Measurements from ENCODE around the gene RAB20. TPM values are rescaled to one million over a fixed set of nuclear protein-coding genes. Genes with fewer than 3 reads are reported as not detected.

The RAB20 gene
- total RNA-seq, 1 experiment from 2014 or later = 19.3 TPM

DNA sequence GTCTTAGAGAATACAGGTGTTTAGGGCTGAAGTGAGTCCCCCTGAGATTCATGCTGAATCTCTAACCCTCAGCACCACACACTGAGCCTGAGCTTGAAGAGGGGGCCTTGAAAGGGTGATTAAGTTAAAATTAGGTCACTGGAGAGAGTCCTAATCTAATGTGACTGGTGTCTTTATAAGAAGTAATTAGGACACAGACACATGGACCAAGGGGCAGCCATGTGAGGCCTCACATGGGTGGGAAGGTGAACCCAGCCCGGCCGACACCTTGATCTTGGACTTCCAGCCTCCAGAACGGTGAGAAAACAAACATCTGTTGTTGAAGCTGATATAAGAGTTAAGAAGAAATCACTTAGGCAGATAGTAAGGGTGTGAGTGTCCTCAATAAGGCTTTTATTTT, 7.1 kb upstream of the RAB20 start:
- no peaks in the 10 kb centered on the region for H3K9me3 ChIP-seq (replicated peaks)
- no peaks in the 10 kb centered on the region for H3K36me3 ChIP-seq

DNA sequence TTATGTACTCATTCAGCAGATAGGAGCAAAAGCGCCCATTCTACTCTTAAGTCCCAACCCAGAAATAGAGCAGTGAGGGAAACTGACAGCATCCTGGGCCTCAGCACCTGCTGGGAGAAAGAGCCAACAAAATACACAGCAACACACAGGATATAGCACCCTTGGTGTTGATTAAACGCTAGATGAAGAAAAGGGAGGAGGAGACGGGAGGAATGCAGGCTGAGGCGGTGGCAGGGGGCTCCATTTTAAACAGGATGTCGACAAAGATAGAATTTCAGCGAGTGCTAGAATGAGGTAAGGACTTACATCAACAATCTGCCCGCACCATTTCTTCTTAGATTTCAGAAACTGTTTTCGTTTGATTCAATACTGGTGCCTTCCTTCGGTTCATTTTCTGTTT, 4.6 kb upstream of the RAB20 start:
- no peaks in the 10 kb centered on the region; the same call in 1 of the 2 replicates for H3K9me3 ChIP-seq (replicated peaks)
- peaks cover 8% of the 10 kb centered on the region for H3K4me1 ChIP-seq (replicated peaks)
- no peak overlapping the region for H3K27ac ChIP-seq
- DNase-seq (ENCODE audit: low read depth in 1 of 2, low spot score in 2 of 2) = no peak
- H3K36me3 ChIP-seq = no peaks in the 10 kb centered on the region
- peaks cover 64% of the 10 kb centered on the region for H3K27me3 ChIP-seq (replicated peaks)
- H3K4me3 ChIP-seq = no peak overlapping the region

More for the DNA sequence above, 7.1 kb upstream of the RAB20 start:
- peaks cover 78% of the 10 kb centered on the region for H3K27me3 ChIP-seq (replicated peaks)
- DNase-seq (ENCODE audit: low read depth in 1 of 2, low spot score in 2 of 2) = no peak
- H3K4me3 ChIP-seq = no peak overlapping the region
- H3K4me1 ChIP-seq (replicated peaks) = no peaks in the 10 kb centered on the region
- no peak overlapping the region for H3K27ac ChIP-seq

DNA sequence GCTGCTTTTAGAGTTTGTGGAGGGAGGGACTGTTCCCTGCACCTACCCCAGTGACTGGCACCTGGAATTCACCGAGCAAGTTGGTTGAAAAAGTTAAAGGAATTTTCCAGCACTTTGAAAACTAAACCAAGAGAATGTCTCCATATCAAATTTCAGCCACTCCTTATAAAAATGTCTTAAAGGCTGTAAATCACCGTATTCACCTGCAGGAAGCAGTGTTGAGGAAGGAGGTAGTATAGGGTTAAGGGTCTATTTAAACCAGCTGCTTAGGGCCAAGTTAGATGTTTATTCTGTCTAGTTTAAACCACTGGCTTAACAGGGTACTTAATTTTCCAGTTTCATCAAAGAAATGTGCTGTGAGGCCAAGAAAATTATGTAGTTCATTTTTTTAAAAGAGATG, 3.8 kb upstream of the RAB20 start:
- no peak for DNase-seq (ENCODE audit: low read depth in 1 of 2, low spot score in 2 of 2)
- Histone ChIP-seq H3K27ac (no peak overlapping the region), H3K27me3 (replicated peaks) (peaks cover 61% of the 10 kb centered on the region), H3K4me1 (replicated peaks) (peaks cover 17% of the 10 kb centered on the region), H3K9me3 (replicated peaks) (no peaks in the 10 kb centered on the region; the same call in 1 of the 2 replicates), H3K4me3 (no peak overlapping the region), H3K36me3 (no peaks in the 10 kb centered on the region)

DNA sequence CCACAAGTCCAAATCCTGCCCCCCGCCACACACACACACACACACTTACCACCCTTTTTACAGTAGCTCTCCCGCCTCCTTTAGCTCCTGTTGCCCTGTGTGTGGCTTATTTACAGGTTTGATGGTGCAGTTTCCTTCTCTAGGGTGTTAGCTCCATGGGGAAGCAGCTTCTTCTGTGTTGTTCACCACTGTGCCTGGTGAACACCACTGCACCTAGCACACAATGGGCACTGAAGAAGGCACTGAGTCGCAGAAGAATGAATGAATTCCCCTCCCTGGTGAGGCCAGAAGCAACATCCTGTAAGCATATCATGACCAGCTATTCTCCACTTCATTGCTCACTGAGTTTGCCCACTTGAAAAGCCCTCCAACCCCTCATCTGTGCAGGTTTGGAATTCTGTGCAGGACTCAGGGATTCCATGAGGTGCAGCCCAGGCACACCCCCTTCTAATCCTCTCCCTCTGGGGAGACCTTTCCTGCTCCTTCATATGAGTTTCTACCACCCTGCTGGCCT, 3.0 kb upstream of the RAB20 start:
- Histone ChIP-seq H3K4me1 (replicated peaks) (peaks cover 24% of the 10 kb centered on the region), H3K36me3 (no peaks in the 10 kb centered on the region), H3K9me3 (replicated peaks) (peaks cover 2% of the 10 kb centered on the region), H3K27me3 (replicated peaks) (peaks cover 60% of the 10 kb centered on the region), H3K4me3 (no peak overlapping the region), H3K27ac (no peak overlapping the region)
- DNase-seq (ENCODE audit: low read depth in 1 of 2, low spot score in 2 of 2) = no peak

DNA sequence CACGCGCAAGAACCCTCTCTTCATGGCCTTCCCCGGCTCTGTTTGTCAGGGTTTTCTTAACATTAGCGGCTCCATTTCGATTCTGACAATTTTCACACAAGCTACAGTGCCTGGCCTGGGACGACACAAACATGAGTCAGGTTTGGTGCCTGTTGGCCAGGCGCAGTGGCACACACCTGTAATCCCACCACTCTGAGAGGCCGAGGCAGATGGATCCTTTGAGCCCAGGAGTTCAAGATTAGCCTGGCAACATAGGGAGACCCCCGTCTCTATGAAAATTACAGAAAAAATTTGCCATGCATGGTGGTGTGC, 1.9 kb upstream of the RAB20 start:
- Histone ChIP-seq H3K9me3 (replicated peaks) (peaks cover 2% of the 10 kb centered on the region), H3K36me3 (no peaks in the 10 kb centered on the region)

DNA sequence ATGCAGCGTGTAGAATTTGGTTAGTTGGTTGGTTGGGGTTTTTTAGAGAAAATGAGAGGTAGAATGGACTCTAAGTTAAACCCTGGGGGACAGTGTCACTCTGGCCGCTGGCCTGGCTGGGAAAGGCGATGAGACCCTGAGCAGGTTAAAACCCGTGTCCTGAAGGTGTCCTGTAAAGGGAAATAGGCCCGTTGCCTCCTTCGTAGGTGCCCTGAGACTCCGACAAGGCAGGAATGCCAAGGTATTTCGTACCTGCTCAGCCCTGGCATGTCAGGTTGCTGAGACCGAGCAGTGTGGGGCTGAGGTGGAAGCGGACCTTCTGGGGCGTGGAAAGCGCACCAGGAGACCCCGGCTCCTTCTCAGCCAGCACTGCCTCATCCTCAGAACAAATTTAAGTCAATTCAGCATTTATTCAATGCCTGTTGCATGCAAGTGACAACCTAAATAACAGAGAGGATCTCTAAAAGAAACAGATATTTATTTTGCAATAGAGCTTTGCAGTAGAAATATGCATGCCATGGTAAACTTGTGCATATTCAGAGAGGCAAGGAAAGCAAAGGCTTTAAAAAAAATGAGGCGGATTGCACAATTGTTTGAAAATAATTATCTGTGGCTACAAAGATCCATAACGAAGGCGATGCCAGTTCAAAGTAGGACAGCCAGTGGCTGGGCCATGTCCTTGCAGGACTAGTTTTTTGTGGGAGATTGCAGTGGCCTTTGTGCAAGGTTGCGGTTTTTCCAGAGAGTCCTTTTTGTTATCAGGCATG, 1.4 kb upstream of the RAB20 start:
- Histone ChIP-seq H3K27ac (no peak overlapping the region), H3K27me3 (replicated peaks) (peaks cover 45% of the 10 kb centered on the region), H3K4me3 (peak overlapping the region; percentile 57), H3K9me3 (replicated peaks) (peaks cover 2% of the 10 kb centered on the region), H3K4me1 (replicated peaks) (peaks cover 27% of the 10 kb centered on the region), H3K36me3 (no peaks in the 10 kb centered on the region)
- DNase-seq (ENCODE audit: low read depth in 1 of 2, low spot score in 2 of 2) = no peak

More for the DNA sequence above, 1.9 kb upstream of the RAB20 start:
- Histone ChIP-seq H3K27ac (no peak overlapping the region), H3K4me3 (no peak overlapping the region), H3K27me3 (replicated peaks) (peaks cover 50% of the 10 kb centered on the region), H3K4me1 (replicated peaks) (peaks cover 27% of the 10 kb centered on the region)
- DNase-seq (ENCODE audit: low read depth in 1 of 2, low spot score in 2 of 2) = no peak

DNA sequence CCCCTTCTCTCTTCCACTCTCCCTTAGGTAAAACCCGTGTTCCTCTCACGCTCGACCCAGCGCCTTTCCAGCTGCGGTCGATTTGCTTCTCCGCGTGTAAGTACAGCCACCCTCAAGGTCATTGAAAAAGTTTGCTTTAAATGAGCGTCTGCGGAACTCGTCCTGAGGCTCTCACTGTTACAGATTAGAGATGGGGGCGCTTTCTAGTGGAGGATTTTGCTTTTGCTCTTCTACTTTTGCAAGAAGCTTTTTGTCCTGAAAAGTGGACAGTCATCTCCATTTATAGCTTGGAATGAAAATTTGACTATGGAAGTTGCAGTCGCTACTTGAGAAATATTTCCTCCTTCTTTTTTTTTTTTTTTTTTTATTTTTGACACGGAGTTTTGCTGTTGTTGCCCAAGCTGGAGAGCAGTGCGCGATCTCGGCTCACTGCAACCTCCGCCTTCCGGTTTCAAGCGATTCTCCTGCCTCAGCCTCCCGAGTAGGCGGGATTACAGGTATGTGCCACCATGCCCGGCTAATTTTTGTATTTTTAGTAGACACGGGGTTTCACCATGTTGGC, 595 bp upstream of the RAB20 start:
- Histone ChIP-seq H3K4me1 (replicated peaks) (peaks cover 27% of the 10 kb centered on the region), H3K36me3 (no peaks in the 10 kb centered on the region), H3K4me3 (peak overlapping the region; percentile 57), H3K27ac (no peak overlapping the region), H3K9me3 (replicated peaks) (peaks cover 2% of the 10 kb centered on the region), H3K27me3 (replicated peaks) (peaks cover 42% of the 10 kb centered on the region)
- no peak for DNase-seq (ENCODE audit: low read depth in 1 of 2, low spot score in 2 of 2)

DNA sequence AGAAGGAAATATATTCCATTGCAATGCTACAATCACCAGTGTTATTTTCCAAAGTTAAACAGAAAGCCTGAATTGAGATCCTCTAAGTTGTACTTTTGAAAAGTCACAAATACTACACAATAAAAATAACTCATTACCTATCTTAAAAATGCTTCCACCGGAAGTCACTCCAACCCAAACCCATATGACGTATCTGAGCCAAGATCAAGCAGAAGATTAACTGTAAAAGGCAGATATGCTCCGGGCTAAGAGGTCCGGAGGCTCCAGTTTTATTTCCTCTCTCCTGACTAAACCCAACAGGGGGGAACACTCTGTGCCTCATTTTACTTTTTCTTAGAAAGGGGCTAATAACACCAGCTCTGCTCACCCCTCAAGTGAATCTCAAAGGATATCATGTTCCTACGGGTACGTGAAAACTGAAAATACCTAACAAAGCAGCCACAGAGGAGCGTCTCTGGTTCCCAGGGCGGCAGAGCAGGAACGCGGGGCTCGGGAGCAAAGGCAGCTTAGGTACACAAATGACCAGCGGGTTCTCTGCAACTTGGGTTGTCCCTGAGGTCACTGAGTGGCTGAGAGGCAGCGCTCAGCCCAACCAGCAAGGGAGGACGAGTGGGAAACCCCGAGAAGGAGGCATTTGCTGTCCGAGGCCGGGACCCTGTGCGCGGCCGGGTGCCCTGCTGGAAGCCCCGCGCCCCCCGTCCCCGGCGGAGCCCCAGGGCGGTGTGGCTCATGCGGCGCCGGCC, 750 bp downstream of the RAB20 start:
- no peak overlapping the region for H3K27ac ChIP-seq
- peak overlapping the region; percentile 57 for H3K4me3 ChIP-seq
- H3K36me3 ChIP-seq = no peaks in the 10 kb centered on the region
- peaks cover 2% of the 10 kb centered on the region for H3K9me3 ChIP-seq (replicated peaks)
- peaks cover 36% of the 10 kb centered on the region for H3K27me3 ChIP-seq (replicated peaks)
- H3K4me1 ChIP-seq (replicated peaks) = peaks cover 27% of the 10 kb centered on the region
- no peak for DNase-seq (ENCODE audit: low read depth in 1 of 2, low spot score in 2 of 2)

DNA sequence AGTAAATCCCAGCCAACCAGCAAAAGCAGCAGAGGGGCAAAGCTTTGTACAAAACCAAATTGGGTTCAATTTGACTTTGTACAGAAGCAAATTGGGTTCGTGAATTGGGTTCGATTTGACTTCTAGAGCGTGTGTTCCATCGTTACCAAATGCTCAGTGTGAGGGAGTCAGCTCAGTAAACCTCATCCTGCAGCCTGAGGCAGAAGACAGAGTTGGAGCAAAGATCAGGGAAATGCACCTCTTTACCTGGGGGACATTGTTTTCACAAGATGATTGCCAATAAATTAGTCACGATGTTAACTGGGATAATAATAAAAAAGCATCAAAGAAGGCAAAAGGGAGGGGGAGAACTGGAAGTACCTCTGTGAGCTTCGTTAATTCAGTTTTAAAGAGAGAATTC, 1.5 kb downstream of the RAB20 start:
- Histone ChIP-seq H3K4me1 (replicated peaks) (peaks cover 27% of the 10 kb centered on the region), H3K9me3 (replicated peaks) (peaks cover 2% of the 10 kb centered on the region), H3K36me3 (no peaks in the 10 kb centered on the region), H3K4me3 (no peak overlapping the region; the same call in 1 of the 2 replicates), H3K27me3 (replicated peaks) (peaks cover 28% of the 10 kb centered on the region), H3K27ac (no peak overlapping the region)
- DNase-seq (ENCODE audit: low read depth in 1 of 2, low spot score in 2 of 2) = no peak

DNA sequence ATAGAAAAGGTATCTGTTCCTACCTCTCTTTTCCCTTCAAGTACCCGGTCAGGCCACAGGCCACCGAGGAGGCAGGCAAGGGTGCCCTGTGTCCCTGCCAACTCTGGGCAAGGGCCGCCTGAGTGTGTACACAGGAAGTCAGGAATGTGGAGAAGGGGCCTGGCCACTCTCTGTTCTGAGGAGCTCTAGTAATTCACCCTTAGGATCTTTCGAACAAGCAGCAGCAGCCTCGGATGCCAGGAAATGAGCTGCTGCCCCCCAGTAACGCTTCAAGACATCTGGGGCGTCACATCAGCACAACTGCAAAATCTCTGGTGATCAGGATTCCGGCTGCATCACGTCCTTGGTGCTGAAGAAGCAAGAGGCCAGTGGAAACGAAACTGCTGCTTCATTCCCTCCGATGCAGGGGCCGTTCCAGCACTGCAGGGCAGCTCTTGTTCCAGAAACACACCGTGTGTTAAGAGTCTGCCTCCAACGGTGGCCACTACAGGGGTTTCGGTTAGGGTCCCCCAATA, 2.0 kb downstream of the RAB20 start:
- Histone ChIP-seq H3K27ac (no peak overlapping the region), H3K9me3 (replicated peaks) (peaks cover 2% of the 10 kb centered on the region)
- DNase-seq (ENCODE audit: low read depth in 1 of 2, low spot score in 2 of 2) = no peak

DNA sequence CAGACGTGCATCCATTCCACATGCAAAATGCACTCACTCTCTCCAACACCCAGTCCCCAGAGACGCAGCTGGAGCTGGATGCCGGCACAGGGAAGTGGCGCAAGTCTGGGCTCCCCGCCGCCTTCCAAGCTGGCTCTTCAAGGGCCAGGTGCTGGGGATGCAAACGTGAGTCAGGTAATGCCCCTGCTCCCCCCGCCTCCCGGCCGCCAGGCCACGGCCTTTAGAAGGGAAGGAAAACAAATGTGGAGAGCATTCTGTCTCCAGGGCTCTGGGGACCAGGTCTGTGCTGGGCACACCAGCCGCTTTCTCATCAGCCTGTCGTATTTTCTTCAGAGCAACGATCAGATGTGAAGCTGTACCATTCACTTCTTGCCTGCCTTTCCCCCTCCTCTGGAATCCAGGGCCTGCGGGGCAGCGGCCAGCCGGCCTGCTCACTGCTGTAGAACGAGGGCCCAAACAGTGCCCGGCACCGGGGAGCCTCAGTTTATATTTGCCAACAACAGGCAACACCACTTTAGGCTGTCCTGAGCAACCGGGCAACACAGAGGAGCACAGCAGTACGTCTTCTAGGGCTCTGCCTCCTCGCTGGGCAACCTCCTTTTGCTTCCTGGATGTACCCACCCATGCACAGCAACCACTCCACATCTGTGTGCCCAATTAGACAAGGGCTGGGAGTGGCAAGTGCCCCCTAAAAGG, 3.8 kb downstream of the RAB20 start:
- Histone ChIP-seq H3K4me3 (no peak overlapping the region), H3K27me3 (replicated peaks) (peaks cover 18% of the 10 kb centered on the region), H3K36me3 (no peaks in the 10 kb centered on the region), H3K4me1 (replicated peaks) (peaks cover 26% of the 10 kb centered on the region), H3K27ac (no peak overlapping the region), H3K9me3 (replicated peaks) (peaks cover 2% of the 10 kb centered on the region)
- DNase-seq (ENCODE audit: low read depth in 1 of 2, low spot score in 2 of 2) = no peak

More for the DNA sequence above, 2.0 kb downstream of the RAB20 start:
- H3K27me3 ChIP-seq (replicated peaks) = peaks cover 26% of the 10 kb centered on the region
- no peaks in the 10 kb centered on the region for H3K36me3 ChIP-seq
- peaks cover 27% of the 10 kb centered on the region for H3K4me1 ChIP-seq (replicated peaks)
- no peak overlapping the region; the same call in 1 of the 2 replicates for H3K4me3 ChIP-seq

DNA sequence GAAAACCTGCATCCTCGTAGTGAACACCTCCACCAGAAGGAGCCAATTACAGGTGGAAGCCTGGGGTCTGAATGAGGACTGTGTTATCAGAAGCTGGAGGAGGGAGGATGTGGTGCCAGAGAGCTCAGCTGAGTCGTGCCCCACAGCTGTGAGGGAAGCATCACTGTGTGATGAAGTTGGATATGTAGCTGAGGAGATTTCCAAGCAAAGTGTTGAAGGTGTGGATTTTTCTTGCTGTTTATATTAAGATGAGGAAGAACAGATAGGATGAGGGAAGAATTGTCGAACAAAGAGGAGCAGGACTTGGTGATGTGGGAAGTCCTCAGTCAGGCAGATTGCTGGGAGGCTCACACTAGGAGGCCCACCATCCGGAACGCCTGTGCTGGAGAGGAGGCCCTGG, 4.4 kb downstream of the RAB20 start:
- peaks cover 14% of the 10 kb centered on the region for H3K27me3 ChIP-seq (replicated peaks)
- H3K27ac ChIP-seq = no peak overlapping the region
- H3K4me3 ChIP-seq = no peak overlapping the region
- peaks cover 22% of the 10 kb centered on the region for H3K4me1 ChIP-seq (replicated peaks)
- H3K9me3 ChIP-seq (replicated peaks) = peaks cover 2% of the 10 kb centered on the region
- DNase-seq (ENCODE audit: low read depth in 1 of 2, low spot score in 2 of 2) = no peak
- H3K36me3 ChIP-seq = no peaks in the 10 kb centered on the region

DNA sequence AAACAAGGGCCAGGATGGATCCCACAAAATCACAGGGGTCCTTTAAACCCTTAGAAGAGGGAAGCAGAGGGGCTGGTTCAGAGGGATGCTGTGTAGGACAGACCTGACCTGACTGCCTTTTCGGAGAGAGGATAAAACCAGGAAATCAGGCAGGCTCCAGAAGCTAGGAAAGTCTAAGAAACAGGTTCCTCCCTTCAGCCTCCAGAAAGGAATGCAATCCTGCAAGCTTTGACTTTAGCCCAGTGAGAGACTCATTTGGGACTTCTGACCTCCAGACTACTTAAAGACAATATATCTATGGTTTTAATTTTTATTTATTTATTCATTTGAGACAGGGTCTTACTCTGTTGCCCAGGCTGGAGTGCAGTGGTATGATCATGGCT, 5.3 kb downstream of the RAB20 start:
- no peak overlapping the region for H3K4me3 ChIP-seq
- no peak for DNase-seq (ENCODE audit: low read depth in 1 of 2, low spot score in 2 of 2)

More for the DNA sequence above, 5.3 kb downstream of the RAB20 start:
- Histone ChIP-seq H3K27ac (no peak overlapping the region), H3K36me3 (no peaks in the 10 kb centered on the region), H3K9me3 (replicated peaks) (peaks cover 2% of the 10 kb centered on the region), H3K4me1 (replicated peaks) (peaks cover 19% of the 10 kb centered on the region), H3K27me3 (replicated peaks) (peaks cover 12% of the 10 kb centered on the region)

All from SJSA1 (cell line).